GM15510 (cell line): Measurements from ENCODE around the gene SUPT6H.

Source experiments
- POLR2A ChIP-seq: IDR thresholded peaks from 3 replicates; pipeline ENCODE4 v1.6.1; 2011; ENCODE audit warnings: borderline replicate concordance; ENCODE audit not compliant: insufficient read length; ENCODE audit errors: extremely low read depth

The SUPT6H gene

DNA sequence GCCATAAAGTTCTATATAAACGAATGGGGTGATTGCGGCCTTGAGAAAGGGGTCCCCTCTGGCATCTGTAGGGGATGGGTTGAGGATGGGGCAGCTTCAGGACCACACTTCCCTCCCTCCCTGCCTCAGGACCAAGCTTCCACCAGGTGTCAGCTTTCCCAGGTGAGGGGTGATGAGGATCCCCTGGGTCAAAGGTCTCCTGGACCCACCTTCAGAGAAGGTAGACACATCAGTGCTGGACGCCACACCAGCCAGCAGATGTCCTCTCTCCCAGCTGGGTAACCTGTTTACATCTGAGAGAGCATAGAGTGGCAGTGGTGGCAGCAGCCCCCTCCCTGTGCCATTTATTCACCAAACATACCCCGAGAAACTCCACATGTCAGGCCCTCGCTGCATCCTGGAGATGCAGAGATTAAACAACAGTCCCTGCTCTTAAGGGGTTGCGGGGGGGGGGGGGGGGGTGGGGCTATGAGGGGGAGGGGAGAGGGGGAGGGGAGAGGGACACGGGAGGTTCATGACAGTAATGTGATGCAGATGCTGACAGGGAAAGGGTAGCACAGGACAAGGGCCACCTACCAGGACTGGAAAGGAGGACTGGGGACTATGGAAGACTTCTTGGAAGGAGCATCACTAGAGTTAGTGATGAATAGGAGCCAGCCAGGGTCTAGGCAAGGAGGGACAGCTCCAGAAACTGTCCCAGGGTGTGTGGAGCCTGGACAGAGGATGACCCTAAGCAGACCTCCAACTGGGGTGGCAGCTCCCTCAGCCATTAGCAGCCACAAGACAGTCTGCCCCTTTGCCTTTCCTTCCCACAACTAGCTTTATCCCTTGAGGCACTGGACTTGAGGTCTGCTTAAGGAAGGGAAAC lies 44.7 kb downstream of the SUPT6H start:
- no peak for TF ChIP-seq POLR2A

DNA sequence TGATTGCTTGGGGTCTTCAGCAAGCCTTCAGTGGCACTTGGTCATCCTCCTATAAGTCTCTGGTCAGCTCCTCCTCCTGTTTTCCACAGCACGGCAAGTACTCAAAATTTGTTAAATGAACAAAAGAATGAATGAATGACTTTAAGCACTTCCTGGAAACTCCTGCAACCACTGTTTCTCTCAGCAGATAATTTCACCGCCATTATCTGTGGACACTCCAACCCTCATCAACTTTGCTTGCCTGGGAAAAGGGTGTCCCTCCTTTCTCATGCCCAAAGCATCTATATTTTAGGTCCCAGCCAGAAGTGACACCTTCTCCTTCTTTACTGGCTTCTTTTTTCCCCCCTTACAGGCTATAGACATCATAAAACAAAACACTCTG lies 45.3 kb downstream of the SUPT6H start:
- no peak for TF ChIP-seq POLR2A

DNA sequence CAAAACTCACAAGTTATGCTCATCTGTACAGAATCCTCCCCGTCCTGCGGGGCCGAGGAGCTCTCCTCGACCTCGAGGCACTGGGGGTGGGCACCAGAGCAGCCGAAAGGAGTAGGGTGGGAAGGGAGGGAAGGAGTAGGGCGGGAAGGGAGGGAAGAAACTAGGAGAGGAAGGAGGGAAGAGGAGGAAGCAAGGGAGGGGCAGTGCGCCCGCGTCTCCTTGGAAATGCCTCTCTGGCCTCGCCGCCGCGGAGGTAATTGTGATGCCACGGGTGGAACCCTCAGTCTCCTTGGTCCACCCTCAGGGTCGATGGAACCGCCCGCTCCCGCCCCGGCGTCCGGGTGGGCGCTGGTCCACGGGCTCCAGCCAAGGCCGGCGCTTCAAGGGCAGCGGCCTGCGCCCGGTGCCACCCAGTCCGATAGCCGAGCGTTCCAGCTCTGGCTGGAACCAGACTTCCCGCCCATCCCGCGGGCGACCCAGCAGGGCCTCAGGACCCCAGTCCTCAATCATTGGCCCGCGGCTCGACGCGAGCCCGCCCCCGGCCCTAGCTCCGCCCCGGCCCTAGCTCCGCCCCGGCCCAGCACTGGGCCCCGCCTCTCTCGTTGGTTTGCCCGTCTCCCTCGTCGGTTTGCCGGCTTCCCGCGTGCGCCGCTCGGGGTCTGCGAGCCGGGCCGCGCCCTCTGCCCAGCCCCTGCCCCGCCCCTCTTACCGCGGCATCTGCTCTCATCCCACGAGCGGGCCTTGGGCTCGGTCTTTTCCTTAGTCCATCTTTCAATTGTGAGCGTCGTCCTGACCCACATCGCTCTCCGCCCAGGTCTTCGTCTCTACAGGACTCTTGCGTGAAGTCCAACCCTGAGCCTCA lies 49.1 kb downstream of the SUPT6H start:
- peak; percentile 71 for TF ChIP-seq POLR2A

DNA sequence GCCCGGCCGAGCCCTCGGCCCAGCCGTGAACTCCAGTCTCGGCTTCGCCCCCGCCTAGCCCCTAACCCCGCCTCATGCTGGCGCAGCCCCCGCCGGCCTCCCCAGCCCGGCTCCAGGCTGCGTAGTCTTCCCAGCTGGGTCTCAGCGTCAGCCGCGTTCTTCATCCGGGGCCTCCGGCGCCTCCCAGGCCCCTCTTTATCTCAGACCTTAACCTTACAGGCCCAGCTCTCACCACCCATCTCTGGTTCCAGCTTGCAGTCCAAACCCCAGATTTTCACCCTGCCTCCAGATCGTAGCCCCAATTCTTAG lies 49.7 kb downstream of the SUPT6H start, which contains the start of gene PROCA1:
TSS of gene PROCA1 (minus strand) at position 166 of the 309 bp plus-strand sequence. CDS start 228 bp downstream, outside the sequence.
- no peak for TF ChIP-seq POLR2A

DNA sequence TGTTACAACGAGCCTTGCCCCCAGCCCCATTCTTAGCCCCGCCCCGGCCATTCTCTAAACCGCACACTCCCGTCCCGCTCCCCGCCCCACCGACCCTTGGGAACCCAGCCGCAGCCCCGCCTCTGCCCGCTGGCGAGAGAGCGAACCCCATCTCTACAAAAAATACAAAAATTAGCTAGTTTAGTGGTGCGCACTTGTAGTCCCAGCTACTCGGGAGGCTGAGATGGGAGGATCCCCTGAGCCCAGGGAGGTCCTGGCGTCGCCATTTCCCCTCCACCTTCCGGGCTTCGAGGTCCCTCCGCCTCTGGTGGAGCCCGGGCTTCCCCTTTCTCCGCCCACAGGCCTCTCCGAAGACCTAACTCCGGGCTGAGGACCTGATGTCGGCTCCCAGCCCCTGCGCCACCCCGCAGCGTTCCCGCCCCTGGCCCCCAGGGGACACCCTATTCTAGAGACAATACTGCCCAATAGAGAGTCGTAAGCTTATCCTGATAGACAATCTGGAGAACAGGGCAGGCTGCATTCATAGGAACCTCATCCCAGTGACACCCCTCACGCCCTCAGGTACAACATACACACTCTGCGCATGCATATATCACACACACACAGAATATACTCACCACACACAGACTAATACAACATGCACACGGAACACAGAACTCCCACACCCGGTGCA lies 50.2 kb downstream of the SUPT6H start:
- peak; percentile 37 for TF ChIP-seq POLR2A

DNA sequence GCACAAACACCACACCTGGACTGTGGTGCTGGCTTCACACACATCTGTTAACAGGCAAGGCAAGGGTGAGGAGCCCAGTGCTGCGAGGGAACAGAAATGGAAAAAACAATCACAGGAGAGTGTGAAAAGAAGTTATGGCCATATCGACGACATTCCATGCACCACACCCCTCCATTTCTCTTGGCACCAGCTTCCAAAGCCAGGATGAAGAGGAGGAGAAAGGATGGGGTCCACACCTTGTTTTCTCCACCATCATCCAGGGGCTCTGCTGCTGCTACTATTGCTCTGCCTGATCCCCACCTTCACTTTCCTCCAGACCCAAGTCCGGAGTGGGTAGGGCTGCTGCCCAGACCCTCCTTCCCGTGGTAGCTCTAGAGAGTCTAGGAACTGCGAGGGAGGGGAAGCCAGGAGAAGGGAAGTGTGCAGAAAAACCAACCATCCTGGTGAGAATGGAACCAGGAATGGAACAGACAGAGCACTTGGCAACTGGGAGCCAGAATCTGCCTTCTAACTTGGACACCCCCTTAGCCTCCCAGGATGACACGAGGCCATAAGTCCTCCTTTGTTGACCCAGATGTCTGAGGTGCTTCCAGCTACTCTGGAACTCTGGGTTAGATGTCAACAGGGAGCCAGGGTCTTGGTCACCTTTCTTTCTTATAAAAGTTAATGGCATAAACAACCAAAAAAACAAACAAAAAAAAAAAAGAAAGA lies 50.9 kb downstream of the SUPT6H start:
- no peak for TF ChIP-seq POLR2A

DNA sequence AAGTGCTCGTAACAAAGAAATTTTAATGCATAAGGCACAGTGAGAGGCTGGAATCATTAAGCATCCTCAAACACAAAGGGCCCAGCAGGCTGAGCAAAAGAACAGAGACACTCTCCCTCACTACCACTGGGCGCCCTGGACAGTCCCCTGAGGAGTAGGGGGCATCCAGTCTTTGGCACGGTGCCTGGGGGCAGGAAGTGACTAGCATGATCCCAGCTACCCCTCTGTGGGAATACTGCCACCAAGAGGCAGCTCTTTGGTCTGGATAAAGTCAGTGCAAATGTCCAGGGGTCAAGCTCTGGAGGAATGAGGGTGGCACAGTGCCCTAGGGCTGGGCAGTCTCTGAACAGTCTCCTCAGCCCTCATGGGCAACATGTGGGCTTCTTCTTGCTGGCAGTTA lies 52.3 kb downstream of the SUPT6H start:
- no peak for TF ChIP-seq POLR2A

DNA sequence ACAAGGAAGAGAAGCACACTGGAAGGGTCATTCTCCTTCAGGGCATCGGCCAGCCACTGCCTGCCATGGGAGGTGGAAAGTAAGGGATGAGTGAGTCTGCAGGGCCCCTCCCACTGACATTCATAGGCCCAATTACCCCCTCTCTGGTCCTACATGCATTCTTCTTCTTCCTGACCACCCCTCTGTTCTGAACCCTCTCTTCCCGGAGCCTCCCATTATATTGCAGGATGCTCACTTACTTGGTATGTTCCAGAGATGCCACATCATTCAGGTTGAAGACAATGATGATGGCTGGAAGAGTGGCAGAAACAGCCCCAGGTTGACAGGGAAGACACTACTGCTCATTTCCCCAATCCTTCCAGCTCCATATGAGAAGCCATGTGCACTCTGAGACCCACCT lies 53.2 kb downstream of the SUPT6H start:
- TF ChIP-seq POLR2A = no peak

DNA sequence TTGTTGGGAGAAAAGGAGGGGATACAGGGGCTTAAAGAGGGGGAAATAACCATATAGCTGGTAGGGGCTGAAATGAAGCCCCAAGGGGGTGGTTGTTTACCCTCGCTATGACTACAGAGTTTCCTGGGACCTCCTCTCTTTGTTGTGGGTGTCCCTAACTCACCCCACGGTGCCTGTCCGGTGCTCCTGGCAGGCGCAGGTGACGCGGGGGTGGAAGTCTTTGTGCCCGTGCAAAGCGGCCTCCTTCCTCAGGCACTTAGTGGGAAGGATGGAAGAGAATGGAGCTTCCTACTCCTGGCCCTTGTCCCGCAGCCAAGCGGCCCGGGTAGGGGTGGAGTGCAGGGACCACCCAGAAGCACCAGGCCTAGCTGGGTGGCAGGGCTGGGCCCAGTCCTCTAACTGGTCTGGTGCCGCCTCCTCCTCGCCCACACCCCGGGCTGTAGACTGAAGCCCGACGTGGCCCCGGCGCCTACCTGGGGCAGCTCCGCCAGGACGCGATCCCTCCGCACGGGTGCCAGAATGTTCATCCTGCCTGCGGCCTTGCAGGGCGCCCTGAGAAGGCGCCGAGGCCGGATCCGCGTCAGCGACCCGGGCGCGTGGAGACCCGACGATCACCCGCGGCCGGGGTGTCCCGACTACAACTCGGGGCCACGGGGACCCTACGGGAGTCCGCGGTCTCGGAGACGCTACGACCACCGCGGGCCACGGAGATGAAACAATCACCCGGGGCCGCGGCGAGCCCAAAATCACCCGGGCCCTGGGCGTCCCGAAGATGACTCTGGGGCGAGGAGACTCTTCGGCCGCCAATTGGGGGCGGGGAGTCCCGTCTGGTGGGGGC lies 55.0 kb downstream of the SUPT6H start:
- no peak for TF ChIP-seq POLR2A

DNA sequence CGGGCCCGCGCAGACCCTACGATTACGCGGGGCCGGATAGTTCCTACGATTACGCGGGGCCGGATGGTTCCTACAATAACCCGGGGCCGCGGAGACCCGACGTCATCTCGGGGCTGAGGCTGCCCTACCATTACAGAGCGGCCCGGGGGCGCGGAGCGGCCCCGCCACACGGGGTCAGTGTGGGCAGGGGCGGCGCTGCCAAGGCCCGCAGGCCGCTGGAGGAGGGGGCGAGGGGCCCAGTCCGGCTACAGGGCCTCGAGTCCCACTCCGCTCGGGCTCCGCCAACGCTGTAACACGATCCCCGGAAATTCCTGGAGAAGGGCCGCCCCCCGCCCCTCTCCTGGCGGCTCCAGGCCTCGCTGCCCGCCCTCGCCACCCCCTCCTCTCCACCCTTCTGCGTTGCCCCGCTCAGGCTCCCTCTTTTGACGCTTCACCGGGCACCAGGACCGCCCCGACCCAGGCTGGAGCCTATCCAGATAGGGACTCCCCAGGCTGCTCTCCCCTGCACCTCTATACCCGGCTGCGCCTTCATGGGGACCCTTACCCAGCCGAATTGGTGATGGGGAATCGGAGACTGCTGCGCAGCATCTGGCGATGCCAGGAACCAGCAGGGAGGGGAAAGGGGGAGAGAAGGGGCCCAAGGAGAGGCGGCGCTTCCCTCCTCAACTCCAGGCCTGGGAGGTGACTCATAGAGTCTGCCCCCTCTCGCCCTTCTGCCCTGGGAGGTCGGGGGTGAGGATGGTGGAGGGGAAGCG lies 55.8 kb downstream of the SUPT6H start, which contains the start of gene RAB34:
TSS of gene RAB34 (minus strand) at position 291 of the 755 bp plus-strand sequence. CDS start 602 bp downstream, outside the sequence.
- TF ChIP-seq POLR2A = peak; percentile 47

DNA sequence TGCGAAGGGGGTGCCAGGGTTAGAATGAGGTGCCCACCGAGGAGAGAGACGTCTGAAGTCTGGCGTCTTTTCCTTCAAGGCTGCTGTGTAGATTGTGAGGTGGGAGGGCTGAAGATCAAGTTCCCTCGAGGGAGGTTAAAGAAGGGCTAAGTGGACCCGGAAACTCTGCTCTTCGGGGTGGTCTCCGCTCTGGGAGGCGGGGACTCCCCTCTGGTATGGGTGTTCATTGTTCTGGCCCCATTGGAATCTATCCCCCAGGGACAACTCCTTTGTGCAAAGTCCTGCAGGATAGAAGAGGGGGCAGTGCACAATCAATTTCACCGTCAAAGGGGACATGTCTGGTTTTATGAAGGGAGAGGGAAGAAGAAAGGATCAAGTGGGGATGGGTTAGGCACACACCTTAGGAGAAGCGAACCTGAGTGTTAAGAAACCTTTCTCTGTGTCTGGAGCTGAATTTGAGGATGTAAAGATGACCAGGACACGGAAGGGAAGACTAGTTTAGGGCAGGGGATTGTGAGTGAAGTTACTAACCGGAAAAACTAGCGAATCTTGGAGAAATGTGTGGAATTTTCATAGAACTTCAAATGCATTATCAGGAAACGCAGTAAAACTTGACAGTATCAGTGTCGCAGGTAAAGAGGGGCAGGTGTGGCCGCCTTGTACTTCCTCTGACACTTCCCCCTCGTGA lies 56.5 kb downstream of the SUPT6H start:
- no peak for TF ChIP-seq POLR2A

DNA sequence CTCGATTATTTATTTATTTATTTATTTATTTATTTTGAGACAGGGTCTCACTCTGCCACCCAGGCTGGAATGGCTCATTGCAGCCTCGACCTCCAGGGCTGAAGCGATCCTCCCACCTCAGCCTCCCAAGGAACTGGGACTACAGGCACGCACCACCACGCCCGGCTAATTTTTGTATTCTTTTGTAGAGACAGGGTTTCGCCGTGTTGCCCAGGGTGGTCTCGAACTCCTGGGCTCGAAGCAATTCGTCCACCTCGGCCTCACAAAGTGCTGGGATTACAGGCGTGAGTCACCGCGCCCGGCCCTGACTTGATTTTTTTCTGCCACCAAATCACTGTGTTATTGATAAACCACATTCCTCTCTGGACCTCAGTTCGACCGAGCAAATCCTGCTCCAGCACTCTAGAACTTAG lies 57.0 kb downstream of the SUPT6H start:
- no peak for TF ChIP-seq POLR2A
